DMS53 treated with DMSO at 0.1 percent for 48 hours (cell line): ENCODE results near the gene CNTNAP5.

Experiments
- DNase-seq: peaks from one replicate; lab custom pipeline; 2025; ENCODE audit not compliant: unreplicated experiment; lab: John Stamatoyannopoulos, UW

CNTNAP5 gene

GRCh38 chr2:124535816-124536215 is 510.7 kb downstream of the CNTNAP5 start:
- DNase-seq, result no peak

- no peak for DNase-seq
Measured at GRCh38 chr2:124536591-124536990, 511.5 kb downstream of the CNTNAP5 start.

- DNase-seq, result no peak
Measured at GRCh38 chr2:124538549-124538948, 513.5 kb downstream of the CNTNAP5 start.

- DNase-seq, result no peak
Measured at GRCh38 chr2:124540805-124541204, 515.7 kb downstream of the CNTNAP5 start.

- DNase-seq, result peak; percentile 28
Measured at GRCh38 chr2:124542932-124543640, 518.0 kb downstream of the CNTNAP5 start.

- no peak for DNase-seq
Measured at GRCh38 chr2:124547700-124548099, 522.6 kb downstream of the CNTNAP5 start.

- no peak for DNase-seq
Measured at GRCh38 chr2:124558277-124558905, 533.3 kb downstream of the CNTNAP5 start.

GRCh38 chr2:124559236-124559635 is 534.1 kb downstream of the CNTNAP5 start:
- no peak for DNase-seq

- no peak for DNase-seq
Measured at GRCh38 chr2:124560592-124561112, 535.6 kb downstream of the CNTNAP5 start.

- no peak for DNase-seq
Measured at GRCh38 chr2:124561486-124561885, 536.4 kb downstream of the CNTNAP5 start.

GRCh38 chr2:124563426-124563825 is 538.3 kb downstream of the CNTNAP5 start:
- no peak for DNase-seq

GRCh38 chr2:124566518-124566970 is 541.5 kb downstream of the CNTNAP5 start:
- no peak for DNase-seq

- no peak for DNase-seq
Measured at GRCh38 chr2:124570872-124571271, 545.8 kb downstream of the CNTNAP5 start.

GRCh38 chr2:124571836-124572235 is 546.7 kb downstream of the CNTNAP5 start:
- DNase-seq, result no peak

- DNase-seq, result no peak
Measured at GRCh38 chr2:124572934-124573634, 548.0 kb downstream of the CNTNAP5 start.

- DNase-seq, result no peak
Measured at GRCh38 chr2:124575497-124575896, 550.4 kb downstream of the CNTNAP5 start.

GRCh38 chr2:124580263-124580662 is 555.2 kb downstream of the CNTNAP5 start:
- DNase-seq, result no peak

GRCh38 chr2:124582387-124582786 is 557.3 kb downstream of the CNTNAP5 start:
- DNase-seq, result no peak

GRCh38 chr2:124584615-124585014 is 559.5 kb downstream of the CNTNAP5 start:
- no peak for DNase-seq

- no peak for DNase-seq
Measured at GRCh38 chr2:124585277-124585676, 560.2 kb downstream of the CNTNAP5 start.

- DNase-seq, result no peak
Measured at GRCh38 chr2:124586210-124586609, 561.1 kb downstream of the CNTNAP5 start.

- DNase-seq, result no peak
Measured at GRCh38 chr2:124586835-124587234, 561.7 kb downstream of the CNTNAP5 start.
